Stimulated activated CD4-positive, alpha-beta T cell treated with anti-CD3 and anti-CD28 coated beads, Interleukin-4, amount 100 ng/mL, for 1 hour (primary cell): ENCODE measurements around the gene RAB3GAP2.
"Not testable (repeated sequence)": the region's sequence is repeated elsewhere in the genome, so short reads cannot be mapped to it uniquely, and the experiment has no call there.

ENCODE experiments used
- DNase-seq: peaks from one replicate; pipeline ENCODE4 v3.0.0-alpha.2; 2020

Gene RAB3GAP2

DNA sequence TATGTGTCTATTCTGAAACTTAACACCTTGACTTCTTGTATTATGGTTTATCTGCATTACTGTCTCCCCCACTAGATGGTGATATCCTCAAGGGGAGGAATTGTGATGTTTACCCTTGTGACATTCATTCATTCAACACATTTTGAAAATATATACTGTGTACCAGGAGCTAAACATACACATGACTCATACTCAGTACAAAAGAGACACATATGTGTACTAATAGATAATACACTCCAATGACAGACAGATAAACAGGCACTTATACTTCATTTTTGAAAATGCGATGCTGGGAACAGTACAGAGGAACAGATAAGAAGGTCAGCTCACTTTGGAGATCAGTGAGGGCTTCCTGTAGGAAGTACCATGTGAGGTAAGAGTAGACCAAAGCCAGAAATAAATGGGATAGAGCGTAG is 8.9 kb upstream of the RAB3GAP2 start:
- no peak for DNase-seq

DNA sequence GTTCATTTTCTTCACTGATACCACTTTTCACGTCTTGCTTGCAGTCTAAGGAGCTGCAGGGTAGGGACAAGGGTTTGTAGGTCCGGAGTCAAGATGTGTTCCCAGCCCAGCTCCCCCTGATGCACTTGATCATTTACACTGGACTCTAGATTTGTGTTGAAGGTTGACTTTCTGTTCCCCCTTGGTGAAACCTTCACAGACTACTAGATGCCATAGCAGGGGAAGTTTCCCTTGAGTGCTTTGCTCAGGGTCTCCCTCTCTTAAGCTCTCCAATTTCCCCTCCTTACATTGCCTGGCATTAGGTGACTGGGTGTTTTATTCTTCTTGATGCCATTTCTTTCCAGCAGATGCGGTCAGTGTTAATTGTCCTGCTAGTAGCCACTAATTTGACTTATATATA is 8.0 kb upstream of the RAB3GAP2 start:
- no peak for DNase-seq

DNA sequence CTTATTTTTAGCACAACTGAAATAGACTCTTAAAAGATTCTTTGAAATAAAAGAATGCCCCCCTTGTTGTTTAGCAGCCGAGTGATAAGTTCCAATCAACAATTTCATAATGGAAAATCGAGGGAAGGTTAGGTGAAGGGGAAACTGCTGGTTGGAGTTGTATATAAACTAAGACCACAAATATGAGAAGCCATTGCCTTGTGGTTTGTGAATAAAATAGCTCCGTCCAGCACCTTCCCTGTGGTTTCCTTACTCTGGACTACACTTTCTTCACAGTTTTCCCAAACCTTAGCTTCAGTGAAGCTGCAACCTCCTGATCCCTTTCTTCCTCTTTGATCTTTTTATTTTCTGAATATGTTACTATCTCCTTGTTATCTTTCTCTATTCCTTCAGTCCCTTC is 6.7 kb upstream of the RAB3GAP2 start:
- DNase-seq, result no peak

DNA sequence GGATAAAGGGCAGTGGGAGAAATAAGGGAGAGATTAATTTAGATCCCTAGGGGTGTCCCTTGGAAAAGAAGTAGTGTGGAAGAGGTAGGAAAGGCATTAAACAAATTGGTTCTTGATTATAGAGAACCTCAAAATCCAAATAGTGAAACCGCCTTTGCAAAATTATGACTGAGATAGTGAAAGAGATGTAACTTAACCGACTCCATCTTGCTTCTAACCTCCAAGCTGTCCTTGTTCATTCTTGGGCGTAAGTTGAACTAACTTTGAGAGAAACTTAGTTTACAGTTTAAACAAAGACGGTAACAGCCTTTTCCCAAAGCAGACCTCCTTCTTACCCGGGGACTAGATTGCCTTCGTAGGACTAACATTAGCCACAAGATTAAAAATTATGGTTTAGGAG is 3.2 kb upstream of the RAB3GAP2 start:
- DNase-seq, result no peak

DNA sequence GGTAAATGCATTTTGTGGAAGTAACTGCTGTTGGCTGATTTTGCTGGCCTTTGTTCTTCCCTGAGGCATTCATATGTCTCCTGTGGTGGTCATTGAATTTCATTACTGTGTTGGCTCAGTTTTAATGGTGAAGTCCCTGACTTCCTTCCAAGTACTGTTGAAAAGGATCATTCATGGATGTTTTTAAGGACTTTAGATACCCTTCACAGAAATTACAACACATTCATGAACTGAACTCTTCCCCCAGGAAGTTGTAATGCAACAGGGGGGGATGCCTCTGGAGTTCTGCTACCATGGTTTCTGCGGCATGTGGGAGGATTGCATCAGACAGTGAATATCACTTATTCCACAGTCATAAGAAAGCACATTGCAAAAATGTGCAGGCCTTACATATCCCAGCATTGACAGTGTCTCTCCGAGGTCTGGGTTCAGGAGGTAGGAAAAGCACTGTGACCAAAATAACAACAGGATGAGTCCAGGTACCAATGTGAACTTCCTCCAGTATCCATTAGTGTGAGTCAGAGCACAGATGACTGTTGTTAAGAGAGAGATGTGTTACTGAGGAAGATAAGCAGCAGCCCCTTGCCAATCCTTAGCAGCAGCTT is 2.1 kb upstream of the RAB3GAP2 start:
- DNase-seq, result no peak

DNA sequence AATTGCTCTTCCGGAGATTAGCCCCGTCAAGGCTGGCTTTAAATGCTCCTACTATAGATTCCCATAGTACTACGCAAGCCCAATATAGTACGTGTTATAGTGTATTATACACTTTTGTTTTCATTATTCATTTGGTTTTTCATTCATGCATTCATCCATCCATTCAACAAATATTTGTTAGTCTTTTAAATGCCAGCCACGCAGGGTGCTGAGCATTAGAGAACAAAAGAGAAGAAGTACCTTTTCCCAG is 513 bp upstream of the RAB3GAP2 start:
- no peak for DNase-seq

DNA sequence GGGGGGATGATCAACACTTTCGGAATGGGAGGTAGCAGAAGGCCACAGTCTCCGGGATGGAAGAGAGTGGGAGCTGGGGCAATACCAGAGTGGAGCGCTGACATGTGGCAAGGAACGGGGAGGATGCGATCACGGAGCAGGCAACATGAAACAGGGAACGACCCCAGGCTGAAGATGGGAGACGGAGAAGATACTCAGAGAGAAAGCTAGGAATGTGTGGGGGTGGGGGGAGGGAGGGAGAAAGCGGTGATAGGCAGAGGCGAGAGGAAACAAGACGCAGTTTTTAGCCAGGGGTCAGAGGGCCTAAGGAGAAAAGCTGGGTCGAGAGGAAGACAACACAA is 577 bp downstream of the RAB3GAP2 start:
- no peak for DNase-seq

DNA sequence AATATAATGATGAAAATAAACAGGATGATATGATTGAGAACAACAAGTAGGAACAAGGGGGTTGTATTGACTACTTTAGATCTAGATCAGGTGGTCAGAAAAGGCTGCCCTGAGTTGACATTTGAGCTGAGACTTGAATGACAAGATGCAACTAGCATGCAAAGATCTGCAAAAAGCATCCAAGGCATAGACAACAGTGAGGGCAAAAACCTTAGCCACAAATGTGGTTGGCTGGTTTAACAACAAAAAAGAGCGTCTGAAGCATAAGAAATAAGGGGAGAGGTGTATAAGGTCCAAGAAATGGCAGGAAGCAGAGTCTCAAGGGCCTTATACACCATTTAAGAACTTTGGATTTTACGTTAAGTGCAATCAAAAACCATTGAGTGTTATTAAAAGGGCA is 3.2 kb downstream of the RAB3GAP2 start:
- no peak for DNase-seq

DNA sequence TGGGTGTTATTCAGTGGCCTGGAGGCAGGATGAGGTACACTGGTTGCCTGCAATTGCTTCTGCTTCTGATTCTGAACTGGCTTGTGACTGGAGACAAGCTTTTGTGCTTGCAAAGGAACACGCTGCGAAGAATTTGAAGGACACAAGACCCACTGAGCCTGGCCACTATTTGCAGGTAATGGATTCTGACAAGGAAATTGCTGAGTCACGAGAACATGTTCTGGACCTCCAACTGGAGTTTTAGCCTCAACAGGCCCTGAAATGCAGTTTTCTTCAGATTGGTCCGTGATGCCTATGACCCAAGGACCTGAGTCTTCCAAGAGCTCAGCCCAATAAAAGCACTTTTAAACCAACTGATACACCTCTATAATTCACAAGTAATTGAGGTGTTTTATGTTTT is 4.6 kb downstream of the RAB3GAP2 start:
- DNase-seq, result no peak

DNA sequence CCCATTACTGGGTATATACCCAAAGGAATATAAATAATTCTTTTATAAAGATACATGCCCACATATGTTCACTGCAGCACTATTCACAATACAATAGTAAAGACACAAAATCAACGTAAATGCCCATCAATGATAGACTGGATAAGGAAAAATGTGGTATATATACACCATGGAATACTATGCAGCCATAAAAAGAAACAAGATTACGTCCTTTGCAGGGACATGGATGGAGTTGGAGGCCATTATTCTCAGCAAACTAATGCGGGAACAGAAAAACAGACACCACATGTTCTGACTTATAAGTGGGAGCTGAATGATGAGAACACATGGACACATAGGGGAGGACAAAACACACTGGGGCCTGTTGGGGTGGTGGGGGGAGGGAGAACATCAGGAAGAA is 12.0 kb downstream of the RAB3GAP2 start:
- DNase-seq, result not testable (repeated sequence)

DNA sequence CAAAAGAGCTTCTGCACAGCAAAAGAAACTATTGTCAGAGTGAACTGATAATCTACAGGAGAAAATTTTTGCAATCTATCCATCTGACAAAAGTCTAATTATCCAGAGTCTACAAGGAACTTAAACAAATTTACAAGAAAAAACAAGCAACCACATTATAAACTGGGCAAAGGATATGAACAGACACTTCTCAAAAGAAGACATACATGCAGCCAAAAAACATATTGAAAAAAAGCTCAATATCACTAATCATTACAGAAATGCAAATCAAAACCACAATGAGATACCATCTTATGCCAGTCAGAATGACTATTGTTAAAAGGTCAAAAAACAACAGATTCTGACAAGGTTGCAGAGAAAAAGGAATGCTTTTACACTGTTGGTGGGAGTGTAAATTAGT is 12.5 kb downstream of the RAB3GAP2 start:
- not testable (repeated sequence) for DNase-seq

DNA sequence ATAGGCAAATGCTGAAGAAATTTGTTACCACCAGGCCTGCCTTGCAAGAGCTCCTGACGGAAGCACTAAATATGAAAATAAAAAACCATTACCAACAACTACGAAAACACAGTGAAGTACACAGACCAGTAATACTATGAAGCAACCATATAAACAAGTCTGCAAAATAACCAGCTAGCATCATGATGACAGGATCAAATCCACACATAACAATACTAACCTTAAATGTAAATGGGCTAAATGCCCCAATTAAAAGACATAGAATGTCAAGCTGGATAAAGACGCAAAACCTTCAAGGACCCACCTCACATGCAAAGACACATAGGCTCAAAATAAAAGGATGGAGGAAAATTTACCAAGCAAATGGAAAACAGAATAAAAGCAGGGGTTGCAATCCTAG is 16.1 kb downstream of the RAB3GAP2 start:
- DNase-seq, result not testable (repeated sequence)

DNA sequence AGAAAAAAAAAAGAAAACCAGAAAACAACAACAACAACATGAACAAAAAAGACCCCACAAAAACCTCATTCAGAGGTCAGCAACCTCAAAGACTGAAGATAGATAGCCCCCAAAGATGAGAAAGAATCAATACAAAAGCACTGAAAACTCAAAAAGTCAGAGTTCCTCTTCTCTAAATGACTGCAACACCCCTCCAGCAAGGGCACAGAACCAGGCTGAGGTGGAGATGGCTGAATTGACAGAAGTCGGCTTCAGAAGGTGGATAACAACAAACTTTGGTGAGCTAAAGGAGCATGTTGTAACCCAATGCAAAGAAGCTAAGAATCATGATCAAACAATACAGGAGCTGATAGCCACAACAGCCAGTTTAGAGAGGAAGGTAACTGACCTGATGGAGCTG is 17.0 kb downstream of the RAB3GAP2 start:
- no peak for DNase-seq

DNA sequence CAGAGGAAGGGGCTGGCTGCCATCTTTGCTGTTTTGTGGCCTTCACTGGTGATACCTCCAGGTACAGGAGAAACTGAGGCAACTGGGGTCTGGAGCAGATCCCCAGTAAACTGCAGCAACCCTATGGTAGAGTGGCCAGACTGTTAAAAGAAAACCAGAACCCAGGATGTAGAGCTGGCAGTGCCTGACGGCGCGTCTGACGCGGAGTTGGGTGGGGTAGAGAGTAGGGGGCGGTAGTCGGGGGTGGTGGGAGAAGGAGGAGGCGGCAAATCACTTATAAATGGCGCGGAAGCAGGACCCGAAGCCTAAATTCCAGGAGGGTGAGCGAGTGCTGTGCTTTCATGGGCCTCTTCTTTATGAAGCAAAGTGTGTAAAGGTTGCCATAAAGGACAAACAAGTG is 19.0 kb downstream of the RAB3GAP2 start:
- not testable (repeated sequence) for DNase-seq

DNA sequence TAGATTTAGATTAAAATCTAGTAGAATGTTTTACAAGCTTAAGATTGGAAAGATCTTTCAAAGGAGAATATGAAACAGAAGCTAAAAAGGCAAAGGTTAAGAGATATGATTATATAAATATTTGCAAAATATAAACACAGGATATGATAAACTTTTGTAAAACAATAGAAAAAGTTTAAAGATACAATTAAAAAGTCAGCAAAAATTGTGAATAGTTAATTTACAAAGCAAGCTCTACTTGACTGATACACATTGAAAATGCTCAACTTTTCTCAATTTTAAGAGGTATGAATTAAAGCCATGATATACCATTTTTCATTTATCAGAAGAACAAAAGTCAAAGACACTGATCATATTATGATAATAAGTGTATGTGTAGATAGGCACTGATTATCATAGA is 21.0 kb downstream of the RAB3GAP2 start:
- no peak for DNase-seq

DNA sequence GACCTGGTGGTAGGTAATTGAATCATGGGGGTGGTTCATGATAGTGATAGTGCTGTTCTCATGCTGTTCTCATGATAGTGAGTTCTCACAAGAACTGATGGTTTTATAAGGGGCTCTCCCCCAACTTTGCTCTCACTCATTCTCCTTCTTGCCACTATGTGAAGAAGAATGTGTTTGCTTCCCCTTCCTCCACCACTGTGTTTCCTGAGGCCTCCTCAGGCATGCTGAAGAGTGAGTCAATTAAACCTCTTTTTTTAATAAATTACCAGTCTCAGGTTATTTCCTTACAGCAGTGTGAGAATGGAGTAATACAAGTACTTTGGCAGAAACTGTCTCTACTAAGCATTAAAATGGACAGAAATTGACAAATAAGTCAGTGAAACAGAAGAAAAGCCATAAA is 21.6 kb downstream of the RAB3GAP2 start:
- no peak for DNase-seq

DNA sequence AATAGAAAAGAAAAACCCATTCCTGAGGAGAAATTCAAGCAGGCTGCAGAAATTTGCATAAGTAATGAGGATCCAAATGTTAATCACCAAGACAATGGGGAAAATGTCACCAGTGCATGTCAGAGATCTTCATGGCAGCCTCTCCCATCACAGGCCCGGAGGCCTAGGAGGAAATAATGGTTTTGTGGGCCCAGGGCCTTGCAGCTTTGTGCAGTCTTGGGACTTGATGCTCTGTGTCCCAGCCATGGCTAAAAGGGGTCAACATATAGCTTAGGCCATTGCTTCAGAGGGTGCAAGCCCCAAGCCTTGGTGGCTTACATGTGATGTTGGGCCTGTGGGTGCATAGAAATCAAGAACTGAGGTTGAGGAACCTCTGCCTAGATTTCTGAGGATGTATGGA is 22.7 kb downstream of the RAB3GAP2 start:
- no peak for DNase-seq

DNA sequence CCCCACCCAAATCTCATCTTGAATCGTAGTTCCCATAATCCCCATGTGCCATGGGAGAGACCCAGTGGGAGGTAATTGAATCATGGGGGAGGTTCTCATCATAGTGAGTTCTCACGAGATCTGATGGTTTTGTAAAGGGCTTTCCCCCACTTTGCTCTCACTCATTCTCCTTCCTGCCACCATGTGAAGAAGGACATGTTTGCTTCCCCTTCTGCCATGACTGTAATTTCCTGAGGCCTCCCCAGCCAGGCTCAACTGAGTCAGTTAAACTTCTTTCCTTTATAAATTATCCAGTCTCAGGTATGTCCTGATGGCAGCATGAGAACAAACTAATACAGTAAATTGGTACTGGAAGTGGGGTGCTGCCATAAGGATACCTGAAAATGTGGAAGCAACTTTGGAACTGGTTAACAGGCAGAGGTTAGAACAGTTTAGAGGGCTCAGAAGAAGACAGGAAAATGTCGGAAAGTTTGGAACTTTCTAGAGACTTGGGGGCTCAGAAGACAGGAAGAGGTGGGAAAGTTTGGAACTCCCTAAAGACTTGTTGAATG is 23.5 kb downstream of the RAB3GAP2 start:
- not testable (repeated sequence) for DNase-seq

DNA sequence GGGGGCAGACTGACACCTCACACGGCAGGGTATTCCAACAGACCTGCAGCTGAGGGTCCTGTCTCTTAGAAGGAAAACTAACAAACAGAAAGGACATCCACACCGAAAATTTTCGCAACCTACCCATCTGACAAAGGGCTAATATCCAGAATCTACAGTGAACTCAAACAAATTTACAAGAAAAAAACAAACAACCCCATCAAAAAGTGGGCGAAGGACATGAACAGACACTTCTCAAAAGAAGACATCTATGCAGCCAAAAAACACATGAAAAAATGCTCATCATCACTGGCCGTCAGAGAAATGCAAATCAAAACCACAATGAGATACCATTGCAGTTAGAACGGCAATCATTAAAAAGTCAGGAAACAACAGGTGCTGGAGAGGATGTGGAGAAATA is 26.4 kb downstream of the RAB3GAP2 start:
- not testable (repeated sequence) for DNase-seq

DNA sequence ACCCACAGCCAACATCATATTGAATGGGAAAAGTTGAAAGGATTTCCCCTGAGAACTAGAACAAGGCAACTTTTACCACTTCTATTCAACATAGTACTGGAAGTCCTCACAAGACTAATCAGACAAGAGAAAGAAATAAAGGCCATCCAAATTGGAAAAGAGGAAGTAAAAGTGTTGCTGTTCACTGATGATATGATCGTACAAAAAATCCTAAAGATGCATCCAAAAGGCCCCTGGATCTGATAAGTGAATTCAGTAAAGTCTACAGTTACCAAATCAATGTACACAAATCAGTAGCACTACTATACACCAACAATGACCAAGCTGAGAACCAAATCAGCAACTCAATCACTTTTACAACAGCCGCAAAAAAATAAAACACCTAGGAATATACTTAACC is 28.3 kb downstream of the RAB3GAP2 start:
- DNase-seq, result no peak

DNA sequence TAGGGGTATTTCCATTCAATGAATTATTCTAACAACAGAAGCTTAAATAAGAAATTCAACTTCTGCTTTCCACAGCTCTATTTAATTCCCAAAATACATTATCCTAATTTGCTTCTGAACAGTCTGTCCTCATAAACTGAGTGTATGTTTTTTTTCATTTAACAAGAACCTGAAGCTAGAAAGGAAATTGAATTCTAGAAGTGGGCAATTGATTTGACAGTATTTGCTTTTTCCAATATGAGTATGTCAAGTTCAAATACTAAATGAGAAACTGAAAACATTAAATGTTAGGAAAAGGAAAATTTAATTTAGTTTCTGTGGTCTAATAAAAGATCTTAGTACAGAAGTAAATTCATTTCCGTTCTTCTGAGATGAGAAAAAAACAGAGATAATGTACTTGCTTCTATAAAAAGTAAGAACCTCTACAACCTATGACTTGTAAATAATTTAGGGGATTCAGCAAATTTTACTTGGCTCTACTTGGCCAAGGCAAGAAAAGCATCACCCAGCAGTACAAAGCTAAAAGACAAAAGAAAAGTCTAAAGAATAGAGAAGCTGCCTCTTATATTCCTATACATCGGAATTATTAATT is 31.1 kb downstream of the RAB3GAP2 start:
- DNase-seq, result no peak

DNA sequence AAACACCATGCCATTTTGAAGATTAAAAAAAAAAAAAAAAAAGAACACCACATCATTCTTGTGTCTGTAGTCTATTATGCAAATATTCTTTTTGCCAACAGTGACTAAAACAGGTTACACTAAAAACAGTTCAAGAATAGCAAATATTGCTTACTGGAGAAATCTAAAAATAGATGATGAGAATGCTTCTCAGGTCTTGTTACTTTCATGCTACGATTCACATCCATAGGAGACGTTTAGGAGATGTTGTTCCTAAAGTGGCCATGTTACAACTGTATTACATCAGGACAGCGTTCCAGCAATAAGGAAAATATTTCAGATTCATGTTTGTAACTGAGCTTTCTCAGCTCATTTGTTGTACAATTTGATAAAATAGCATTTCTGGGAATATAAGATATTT is 32.3 kb downstream of the RAB3GAP2 start:
- no peak for DNase-seq

DNA sequence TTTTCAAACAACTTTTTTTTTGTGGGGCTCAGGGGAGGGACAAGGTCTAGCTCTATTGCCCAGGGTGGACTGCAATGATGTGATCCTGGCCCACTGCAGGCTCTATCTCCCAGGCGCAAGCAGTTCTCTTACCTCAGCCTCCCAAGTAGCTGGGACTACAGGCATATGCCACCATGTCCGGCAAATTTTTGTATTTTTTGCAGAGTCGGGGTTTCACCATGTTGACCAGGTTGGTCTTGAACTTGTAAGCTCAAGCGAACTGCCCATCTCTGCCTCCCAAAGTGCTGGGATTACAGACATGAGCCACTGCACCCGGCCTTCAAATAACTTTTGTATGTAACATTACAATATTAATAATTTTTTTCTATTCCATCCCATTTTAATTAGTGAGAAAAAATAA is 33.0 kb downstream of the RAB3GAP2 start:
- no peak for DNase-seq

DNA sequence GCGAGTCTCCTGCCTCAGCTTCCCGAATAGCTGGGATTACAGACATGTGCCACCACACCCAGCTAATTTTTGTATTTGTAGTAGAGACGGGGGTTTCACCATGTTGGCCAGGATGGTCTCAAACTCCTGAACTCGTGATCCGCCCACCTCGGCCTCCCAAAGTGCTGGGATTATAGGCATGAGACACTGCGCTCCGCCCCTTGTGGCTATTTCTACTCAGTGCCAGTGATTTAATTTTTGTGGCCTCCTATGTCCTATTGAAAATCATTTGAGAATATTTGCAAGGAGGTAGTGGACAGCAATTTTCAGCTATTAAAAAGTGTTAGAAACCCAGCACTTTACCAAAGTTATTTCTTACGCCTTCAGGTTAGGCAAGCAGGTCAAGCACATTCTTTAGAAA is 36.0 kb downstream of the RAB3GAP2 start:
- DNase-seq, result not testable (repeated sequence)

DNA sequence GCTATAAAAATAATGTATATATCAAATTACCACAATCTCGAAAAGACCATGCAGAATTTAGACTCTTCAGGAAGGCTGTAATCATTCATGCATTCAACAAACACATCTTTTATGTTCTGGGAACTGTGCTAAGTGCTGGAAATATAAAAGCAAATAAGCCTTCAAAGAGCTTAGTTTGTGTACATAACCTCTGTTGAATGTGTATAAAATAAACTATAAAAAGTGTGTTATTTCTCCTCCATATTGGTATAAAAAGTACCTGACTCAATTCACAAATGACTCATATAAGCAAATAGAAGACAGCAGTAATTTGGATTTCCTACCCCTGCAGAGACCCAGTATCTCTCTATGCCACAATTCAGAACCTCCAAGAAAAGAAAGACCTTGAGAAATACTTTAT is 36.8 kb downstream of the RAB3GAP2 start:
- DNase-seq, result no peak

DNA sequence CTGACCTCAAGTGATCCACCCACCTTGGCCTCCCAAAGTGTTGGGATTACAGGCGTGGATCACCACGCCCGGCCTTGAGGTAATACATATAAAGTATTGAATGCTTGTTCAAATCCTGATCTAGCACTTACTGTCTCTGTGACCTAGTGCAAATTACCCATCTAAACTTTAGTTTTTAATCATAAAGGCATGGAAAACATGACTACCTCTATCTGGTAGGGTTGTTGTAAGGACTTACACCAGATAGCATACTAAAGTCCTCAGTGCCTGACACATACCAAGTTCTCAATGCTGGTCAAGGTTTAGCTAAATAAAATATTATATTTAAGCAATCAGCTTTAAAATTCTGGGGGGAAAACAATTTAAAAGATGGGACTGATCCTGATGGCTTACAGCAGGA is 38.3 kb downstream of the RAB3GAP2 start:
- DNase-seq, result no peak
